TTC549 (cell line): ENCODE measurements around the gene SCRN1.

ENCODE experiments used
- FAIRE-seq: peaks from 2 replicates; lab custom pipeline; 2012; peaks lifted over from hg19 to GRCh38; lab: Jason Lieb, UNC

SCRN1 gene

GRCh38 chr7:30003098-30003497 lies 13.5 kb upstream of the SCRN1 start:
- FAIRE-seq = no peak

- FAIRE-seq = no peak
Observed at GRCh38 chr7:30001998-30002397, 12.4 kb upstream of the SCRN1 start.

- FAIRE-seq = no peak
Observed at GRCh38 chr7:29998489-29998888, 8.9 kb upstream of the SCRN1 start.

DNA sequence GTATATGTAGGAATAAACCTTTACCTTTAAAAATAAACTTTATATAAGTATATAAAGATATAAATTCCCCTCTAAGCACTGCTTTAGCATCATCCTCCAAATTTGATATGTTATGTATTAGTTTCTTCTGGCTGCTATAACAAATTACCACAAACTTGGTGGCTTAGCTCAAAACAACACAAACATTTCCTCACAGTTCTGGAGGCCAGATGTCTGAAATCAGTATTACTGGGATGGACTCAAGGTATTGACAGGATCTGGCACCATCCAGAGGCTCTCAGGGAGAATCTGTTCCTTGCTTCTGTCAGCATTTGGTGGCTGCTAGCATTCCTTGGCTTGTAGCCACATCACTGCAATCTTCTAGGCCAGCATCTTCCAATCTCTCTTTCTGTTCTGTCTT lies 6.7 kb upstream of the SCRN1 start:
- no peak for FAIRE-seq

DNA sequence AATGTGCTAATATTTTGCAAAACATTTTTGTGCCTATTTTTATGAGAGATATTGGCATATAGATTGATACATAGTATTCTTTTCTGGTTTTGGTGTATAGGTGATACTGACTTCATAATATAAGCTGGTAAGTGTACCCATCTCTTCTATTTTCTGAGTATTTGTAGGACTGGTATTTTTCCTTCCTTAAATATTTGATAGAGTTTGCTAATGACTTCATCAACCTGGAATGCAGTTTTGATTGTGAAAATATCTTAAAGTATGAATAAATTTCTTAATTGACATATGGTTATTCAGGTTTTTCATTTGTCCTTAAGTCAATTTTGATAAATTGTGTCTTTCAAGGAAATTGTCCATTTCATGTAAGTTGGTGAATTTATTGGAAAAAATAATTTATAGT lies 6.1 kb upstream of the SCRN1 start:
- FAIRE-seq = no peak

GRCh38 chr7:29993140-29993539 lies 3.5 kb upstream of the SCRN1 start:
- FAIRE-seq = no peak

GRCh38 chr7:29991937-29992336 lies 2.3 kb upstream of the SCRN1 start:
- no peak for FAIRE-seq

DNA sequence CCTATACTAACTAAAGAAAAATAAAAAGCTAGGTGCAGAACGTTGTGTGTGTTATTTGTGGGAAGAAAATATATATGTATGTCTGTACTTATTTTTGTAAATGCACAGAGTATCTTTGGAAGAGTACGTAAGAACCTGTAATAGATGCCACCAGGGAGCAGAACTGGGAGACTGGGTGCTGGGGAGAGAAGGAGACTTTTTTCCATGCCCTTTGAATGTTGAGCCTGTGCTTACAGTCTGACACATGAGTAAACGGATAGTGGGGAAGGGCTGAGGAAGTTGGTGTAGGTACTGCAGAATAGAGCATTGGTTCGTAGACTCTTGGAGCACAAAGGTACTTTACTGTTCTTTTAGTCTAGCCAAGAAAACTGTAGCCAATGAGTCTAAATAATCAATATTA lies 1.3 kb upstream of the SCRN1 start:
- no peak for FAIRE-seq

GRCh38 chr7:29988424-29989256 lies 961 bp downstream of the SCRN1 start:
- no peak for FAIRE-seq

GRCh38 chr7:29987811-29988317 lies 1.7 kb downstream of the SCRN1 start:
- FAIRE-seq = no peak

DNA sequence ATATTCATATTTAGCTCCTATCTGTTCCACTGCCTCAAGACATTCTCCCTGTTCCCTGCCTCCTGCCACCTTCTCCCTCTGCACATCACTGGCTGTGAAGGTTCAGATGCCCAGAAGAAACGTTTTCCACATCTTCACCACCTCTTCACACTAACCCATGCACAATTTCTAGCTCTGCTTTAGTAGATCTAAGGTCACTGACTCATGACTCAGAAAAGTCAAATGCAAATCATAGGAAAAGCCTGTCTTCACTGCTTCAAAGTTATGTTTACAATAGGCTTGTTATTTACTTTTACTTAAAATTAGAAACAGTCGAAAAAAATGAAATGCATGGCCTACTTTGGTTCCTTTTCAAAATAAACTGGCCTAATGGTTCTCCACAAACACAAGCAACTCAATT lies 2.5 kb downstream of the SCRN1 start:
- FAIRE-seq = no peak

DNA sequence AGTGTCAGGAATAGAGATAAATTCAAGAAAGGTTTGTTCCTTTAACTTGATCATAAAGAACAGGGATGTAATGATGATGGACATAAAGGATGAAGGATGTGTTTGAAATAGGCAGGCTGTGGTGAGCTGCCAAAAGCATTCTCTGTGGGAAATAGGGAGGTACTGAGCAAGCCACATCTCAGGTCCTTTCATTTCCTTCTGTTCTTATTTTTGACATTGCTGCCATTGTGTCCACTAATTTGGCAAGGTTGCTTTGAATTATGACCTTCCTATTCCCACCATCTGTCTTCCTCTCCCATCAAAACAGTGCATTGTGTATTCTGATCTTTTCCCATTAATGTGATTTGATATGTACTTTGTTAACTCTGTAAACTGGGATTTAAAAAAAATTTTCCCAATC lies 9.4 kb downstream of the SCRN1 start:
- no peak for FAIRE-seq

DNA sequence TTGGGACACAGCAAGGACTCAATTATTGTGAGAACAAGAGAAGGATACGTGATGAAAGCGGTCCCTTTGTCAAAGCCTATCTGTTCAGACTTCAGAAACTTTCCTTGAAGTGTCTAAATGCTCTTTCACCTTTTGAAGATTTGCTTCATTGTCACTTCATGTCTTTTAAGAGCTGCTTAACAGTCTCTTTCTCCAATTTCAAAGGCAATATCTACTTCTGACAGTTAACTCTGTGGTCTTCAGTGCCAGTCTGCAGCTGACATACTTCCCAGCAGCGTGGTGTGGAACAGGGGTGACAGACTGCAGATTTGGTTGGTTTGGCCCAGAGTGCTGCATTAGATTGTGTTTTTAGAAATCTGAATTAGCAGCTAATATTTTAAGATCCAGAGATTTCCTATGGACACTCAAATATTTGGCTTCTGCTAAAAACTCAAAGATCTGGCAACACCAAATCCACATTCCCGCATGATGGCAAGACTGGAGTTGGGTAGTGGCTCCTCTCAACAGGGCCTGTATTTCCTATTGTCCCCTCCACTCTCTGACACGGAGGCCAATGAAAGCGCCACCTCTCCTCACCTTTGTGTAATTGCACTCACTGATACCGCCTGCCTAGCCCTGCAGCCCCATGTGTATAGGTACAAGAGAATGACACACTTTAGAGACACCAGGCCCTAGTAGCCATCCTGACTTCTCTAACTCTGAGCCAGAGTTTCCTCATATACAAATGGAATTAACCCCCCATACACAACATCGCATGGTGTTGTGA lies 11.5 kb downstream of the SCRN1 start:
- FAIRE-seq = no peak

GRCh38 chr7:29976673-29977415 lies 12.8 kb downstream of the SCRN1 start:
- FAIRE-seq = no peak

DNA sequence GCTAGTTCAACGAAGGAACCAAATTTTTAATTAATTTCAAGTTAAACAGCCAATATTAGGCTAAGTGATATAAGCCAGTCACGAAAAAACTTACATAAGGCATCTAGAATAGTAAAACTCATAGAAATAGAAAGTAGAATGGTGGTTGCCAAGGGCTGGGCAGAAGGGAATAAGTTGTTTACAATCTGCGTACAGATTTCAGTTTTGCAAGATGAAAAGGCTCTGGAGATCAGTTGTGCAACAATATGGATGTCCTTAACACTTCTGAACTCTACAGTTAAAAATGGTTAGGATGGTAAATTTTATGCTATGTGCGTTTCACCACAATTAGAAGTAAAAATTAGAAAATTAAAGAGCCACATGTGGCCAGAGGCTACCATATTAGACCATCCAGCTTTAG lies 13.3 kb downstream of the SCRN1 start:
- FAIRE-seq = no peak

GRCh38 chr7:29975561-29975960 lies 14.0 kb downstream of the SCRN1 start:
- FAIRE-seq = no peak

DNA sequence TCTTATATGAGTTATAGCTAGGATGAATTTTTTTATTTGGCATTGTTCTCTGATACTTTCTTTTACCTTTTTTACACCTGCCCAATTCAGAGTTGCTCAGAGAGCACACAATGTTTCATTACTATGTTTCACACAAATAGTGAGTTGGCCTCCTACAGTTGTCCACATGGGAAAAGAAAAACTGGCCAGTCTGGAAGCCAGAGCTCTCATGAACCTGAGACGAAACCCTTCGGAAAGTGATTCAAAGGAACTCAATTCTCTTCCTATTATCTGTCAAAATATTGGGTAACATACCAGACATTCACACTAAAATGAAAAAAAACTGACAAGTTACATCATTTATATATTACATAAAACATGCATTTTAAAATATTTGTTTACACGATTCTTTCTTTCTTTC lies 15.3 kb downstream of the SCRN1 start:
- FAIRE-seq = no peak

GRCh38 chr7:29972315-29972669 lies 17.3 kb downstream of the SCRN1 start:
- FAIRE-seq = no peak

- no peak for FAIRE-seq
Observed at GRCh38 chr7:29971566-29972314, 17.9 kb downstream of the SCRN1 start.

DNA sequence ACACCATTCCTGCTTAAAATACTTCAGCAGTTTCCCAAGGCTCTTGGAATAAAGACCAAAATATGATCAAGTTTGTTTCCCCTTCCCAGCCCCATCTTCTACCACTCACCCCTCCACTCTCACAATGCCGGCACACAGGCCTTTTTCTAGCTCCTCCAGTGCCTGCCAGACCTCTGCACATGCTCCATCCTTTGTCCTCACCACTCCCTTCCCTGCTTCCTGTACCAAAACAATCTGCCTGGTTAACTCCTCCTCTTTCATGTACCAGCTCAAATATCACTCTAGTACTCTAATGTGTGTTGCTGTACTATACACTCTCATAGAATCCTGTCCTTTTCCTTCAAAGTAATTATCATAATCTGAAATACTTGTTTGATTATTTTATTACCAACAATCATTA lies 19.4 kb downstream of the SCRN1 start:
- FAIRE-seq = no peak

- no peak for FAIRE-seq
Observed at GRCh38 chr7:29969738-29970137, 19.9 kb downstream of the SCRN1 start.

GRCh38 chr7:29968683-29969395 lies 20.8 kb downstream of the SCRN1 start:
- no peak for FAIRE-seq
